BLaER1 treated with 17β-estradiol and CSF1 and Interleukin-3, amounts not matched to agents 10 nM and 100 nM (cell line): Measurements from ENCODE around the gene SPC24.
A peak's percentile ranks its signal among the peaks of the same experiment; 100 is the strongest.
"Not testable (repeated sequence)": the region's sequence is repeated elsewhere in the genome, so short reads cannot be mapped to it uniquely, and the experiment has no call there.

Experiments used
- H3K27ac ChIP-seq, 11 experiments: shearing (Covaris generic); formaldehyde crosslinking; 2 replicates each; pipeline ENCODE4 v1.8.1; 2022
- H3K27me3 ChIP-seq, 11 experiments: shearing (Covaris generic); formaldehyde crosslinking; 2 replicates each; pipeline ENCODE4 v1.8.1; 2022
- H3K36me3 ChIP-seq, 11 experiments: shearing (Covaris generic); formaldehyde crosslinking; 2 replicates each; pipeline ENCODE4 v1.8.1; 2022
- H3K4me1 ChIP-seq, 10 experiments: shearing (Covaris generic); formaldehyde crosslinking; 2 replicates each; pipeline ENCODE4 v1.8.1; 2022
- H3K4me2 ChIP-seq, 11 experiments: shearing (Covaris generic); formaldehyde crosslinking; 2 replicates each; pipeline ENCODE4 v1.8.1; 2022
- H3K4me3 ChIP-seq, 10 experiments: shearing (Covaris generic); formaldehyde crosslinking; 2 replicates each; pipeline ENCODE4 v1.8.1; 2022
- H3K9ac ChIP-seq, 11 experiments: shearing (Covaris generic); formaldehyde crosslinking; 2 replicates each; pipeline ENCODE4 v1.8.1; 2022
- H3K9me3 ChIP-seq, 11 experiments: shearing (Covaris generic); formaldehyde crosslinking; replicated peaks in 1 of 11; 2 replicates each; pipeline ENCODE4 v1.8.1; 2022
- H4K20me1 ChIP-seq, 11 experiments: shearing (Covaris generic); formaldehyde crosslinking; 2 replicates each; pipeline ENCODE4 v1.8.1; 2022
- Cebpa-rat ChIP-seq, 11 experiments: shearing (Covaris generic); IDR thresholded peaks; 2 replicates each; pipeline ENCODE4 v1.8.1; 2022

Gene SPC24

GRCh38 chr19:11182994-11183393 lies 27.4 kb upstream of the SPC24 start:
- no peak overlapping the region; a peak in 1 of 22 replicates for H3K27ac ChIP-seq
- no peaks in the 10 kb centered on the region for H3K27me3 ChIP-seq
- no peak for TF ChIP-seq Cebpa-rat (IDR thresholded peaks at IDR 0.05)
- peaks cover 48 to 72% (median 63%) of the 10 kb centered on the region in 10 experiments for H3K4me1 ChIP-seq
- peaks cover 9 to 71% (median 48%) of the 10 kb centered on the region in 11 experiments; a peak in 21 of 22 replicates for H3K36me3 ChIP-seq
- H3K4me2 ChIP-seq, result no peak overlapping the region
- H3K9ac ChIP-seq, result no peak overlapping the region
- H3K9me3 ChIP-seq, result peaks cover 5 to 10% (median 8%) of the 10 kb centered on the region in 11 experiments; a peak in 21 of 22 replicates
- no peak overlapping the region for H3K4me3 ChIP-seq
- H4K20me1 ChIP-seq, result peaks cover 0 to 6% (median 0%) of the 10 kb centered on the region in 11 experiments; a peak in 3 of 22 replicates

GRCh38 chr19:11181488-11181887 lies 25.9 kb upstream of the SPC24 start:
- H4K20me1 ChIP-seq, result peaks cover 0 to 9% (median 0%) of the 10 kb centered on the region in 11 experiments; a peak in 4 of 22 replicates
- H3K4me1 ChIP-seq, result peaks cover 34 to 57% (median 48%) of the 10 kb centered on the region in 10 experiments
- H3K4me3 ChIP-seq, result no peak overlapping the region
- H3K27me3 ChIP-seq, result no peaks in the 10 kb centered on the region
- H3K9me3 ChIP-seq, result peaks cover 5 to 10% (median 8%) of the 10 kb centered on the region in 11 experiments; a peak in 21 of 22 replicates
- H3K4me2 ChIP-seq, result peak overlapping the region in 10 of 11 experiments; percentile 6 to 88 (median 70); a peak in 16 of 22 replicates
- TF ChIP-seq Cebpa-rat (IDR thresholded peaks at IDR 0.05), result peak; percentile 71 to 96 (median 85); a peak in 21 of 22 replicates
- H3K36me3 ChIP-seq, result peaks cover 20 to 71% (median 53%) of the 10 kb centered on the region in 11 experiments
- no peak overlapping the region for H3K27ac ChIP-seq
- H3K9ac ChIP-seq, result no peak overlapping the region

GRCh38 chr19:11180975-11181374 lies 25.4 kb upstream of the SPC24 start:
- H3K9ac ChIP-seq, H3K4me3 ChIP-seq, H3K27me3 ChIP-seq: not testable (repeated sequence)
- Histone ChIP-seq H3K4me1 (peaks cover 34 to 53% (median 44%) of the 10 kb centered on the region in 10 experiments), H3K9me3 (peaks cover 5 to 10% (median 8%) of the 10 kb centered on the region in 11 experiments; a peak in 21 of 22 replicates), H3K36me3 (peaks cover 23 to 71% (median 53%) of the 10 kb centered on the region in 11 experiments), H3K4me2 (peak overlapping the region in 8 of 11 experiments; percentile 66 to 88 (median 78); a peak in 15 of 22 replicates), H4K20me1 (peaks cover 0 to 14% (median 0%) of the 10 kb centered on the region in 11 experiments; a peak in 5 of 22 replicates), H3K27ac (peak overlapping the region in 2 of 11 experiments; percentile 45 to 46; a peak in 3 of 22 replicates)

GRCh38 chr19:11180346-11180745 lies 24.8 kb upstream of the SPC24 start:
- H3K27me3 ChIP-seq, result no peaks in the 10 kb centered on the region
- H3K9ac ChIP-seq, result peak overlapping the region in 8 of 11 experiments; percentile 14 to 44 (median 24); a peak in 11 of 22 replicates
- no peak for TF ChIP-seq Cebpa-rat (IDR thresholded peaks at IDR 0.05)
- peaks cover 28 to 47% (median 38%) of the 10 kb centered on the region in 10 experiments for H3K4me1 ChIP-seq
- peak overlapping the region in 10 of 11 experiments; percentile 7 to 62 (median 46); a peak in 13 of 22 replicates for H3K27ac ChIP-seq
- peaks cover 0 to 18% (median 0%) of the 10 kb centered on the region in 11 experiments; a peak in 5 of 22 replicates for H4K20me1 ChIP-seq
- 0 out of 20 replicates have a peak overlapping the region, but pooled peaks of 1 of the 10 experiments have one; percentile 32 for H3K4me3 ChIP-seq
- H3K9me3 ChIP-seq, result peaks cover 5 to 10% (median 8%) of the 10 kb centered on the region in 11 experiments; a peak in 21 of 22 replicates
- peaks cover 29 to 71% (median 56%) of the 10 kb centered on the region in 11 experiments for H3K36me3 ChIP-seq
- H3K4me2 ChIP-seq, result peak overlapping the region; percentile 60 to 88 (median 78)

GRCh38 chr19:11179716-11180297 lies 24.2 kb upstream of the SPC24 start:
- Histone ChIP-seq H3K4me1 (peaks cover 23 to 41% (median 36%) of the 10 kb centered on the region in 10 experiments), H3K4me3 (peak overlapping the region in 2 of 10 experiments; percentile 13 to 32; a peak in 1 of 20 replicates), H3K9me3 (peaks cover 5 to 10% (median 8%) of the 10 kb centered on the region in 11 experiments; a peak in 21 of 22 replicates), H3K9ac (peak overlapping the region in 9 of 11 experiments; percentile 14 to 44 (median 29); a peak in 13 of 22 replicates), H3K27me3 (no peaks in the 10 kb centered on the region), H3K4me2 (peak overlapping the region; percentile 60 to 88 (median 78)), H3K27ac (peak overlapping the region in 10 of 11 experiments; percentile 7 to 62 (median 48); a peak in 14 of 22 replicates), H3K36me3 (peaks cover 32 to 71% (median 56%) of the 10 kb centered on the region in 11 experiments), H4K20me1 (peaks cover 0 to 18% (median 0%) of the 10 kb centered on the region in 11 experiments; a peak in 5 of 22 replicates)
- no peak for TF ChIP-seq Cebpa-rat (IDR thresholded peaks at IDR 0.05)

GRCh38 chr19:11179145-11179465 lies 23.5 kb upstream of the SPC24 start:
- not testable (repeated sequence) for H3K27me3 ChIP-seq, H3K4me3 ChIP-seq
- Histone ChIP-seq H4K20me1 (peaks cover 0 to 18% (median 0%) of the 10 kb centered on the region in 11 experiments; a peak in 6 of 22 replicates), H3K4me1 (peaks cover 23 to 39% (median 36%) of the 10 kb centered on the region in 10 experiments), H3K9me3 (peaks cover 5 to 10% (median 8%) of the 10 kb centered on the region in 11 experiments; a peak in 21 of 22 replicates), H3K27ac (peak overlapping the region in 6 of 11 experiments; percentile 7 to 62 (median 52); a peak in 7 of 22 replicates), H3K36me3 (peaks cover 39 to 71% (median 57%) of the 10 kb centered on the region in 11 experiments), H3K9ac (peak overlapping the region in 1 of 11 experiments; percentile 18; a peak in 2 of 22 replicates), H3K4me2 (peak overlapping the region; percentile 60 to 88 (median 78))

- Histone ChIP-seq H3K36me3 (peaks cover 45 to 71% (median 58%) of the 10 kb centered on the region in 11 experiments), H3K4me1 (peaks cover 23 to 39% (median 36%) of the 10 kb centered on the region in 10 experiments), H3K27me3 (no peaks in the 10 kb centered on the region), H3K9me3 (no peaks in the 10 kb centered on the region), H3K9ac (no peak overlapping the region), H4K20me1 (peaks cover 0 to 21% (median 0%) of the 10 kb centered on the region in 11 experiments; a peak in 6 of 22 replicates), H3K4me2 (no peak overlapping the region), H3K4me3 (no peak overlapping the region), H3K27ac (no peak overlapping the region)
- no peak for TF ChIP-seq Cebpa-rat (IDR thresholded peaks at IDR 0.05)
Measured at GRCh38 chr19:11177592-11177991, 22.0 kb upstream of the SPC24 start.

GRCh38 chr19:11176466-11177193 lies 21.0 kb upstream of the SPC24 start:
- no peak for TF ChIP-seq Cebpa-rat (IDR thresholded peaks at IDR 0.05)
- peaks cover 23 to 35% (median 32%) of the 10 kb centered on the region in 10 experiments for H3K4me1 ChIP-seq
- no peak overlapping the region for H3K9ac ChIP-seq
- H3K9me3 ChIP-seq, result no peaks in the 10 kb centered on the region
- no peak overlapping the region for H3K4me2 ChIP-seq
- H3K36me3 ChIP-seq, result peaks cover 50 to 73% (median 63%) of the 10 kb centered on the region in 11 experiments
- no peak overlapping the region for H3K4me3 ChIP-seq
- peaks cover 0 to 24% (median 0%) of the 10 kb centered on the region in 11 experiments; a peak in 6 of 22 replicates for H4K20me1 ChIP-seq
- H3K27ac ChIP-seq, result no peak overlapping the region
- H3K27me3 ChIP-seq, result no peaks in the 10 kb centered on the region
